Trophoblast cell (in vitro differentiated cells and primary cell): ENCODE results near the gene SNRPA1.

Experiments
- DNase-seq, 2 donors: peaks; one replicate each; pipeline ENCODE4 v3.0.0-alpha.2; 2016
- H2AFZ ChIP-seq: 2 replicates; pipeline ENCODE4 v1.6.1; 2013; ENCODE audit warnings: low read length, moderate library complexity, mild to moderate bottlenecking; ENCODE audit not compliant: insufficient read depth, poor library complexity
- H2AK5ac ChIP-seq: 2 replicates; pipeline ENCODE4 v1.6.1; 2013; ENCODE audit warnings: mild to moderate bottlenecking, low read length
- H2BK120ac ChIP-seq: 2 replicates; pipeline ENCODE4 v1.6.1; 2013; ENCODE audit warnings: low read length, mild to moderate bottlenecking, moderate library complexity; ENCODE audit not compliant: insufficient read depth, poor library complexity
- H2BK12ac ChIP-seq: 2 replicates; pipeline ENCODE4 v1.6.1; 2013; ENCODE audit warnings: mild to moderate bottlenecking, low read length, moderate library complexity
- H2BK5ac ChIP-seq: 2 replicates; pipeline ENCODE4 v1.6.1; 2013; ENCODE audit warnings: low read length, low read depth, moderate library complexity, mild to moderate bottlenecking; ENCODE audit not compliant: poor library complexity
- H3K14ac ChIP-seq: 2 replicates; pipeline ENCODE4 v1.6.1; 2013; ENCODE audit warnings: mild to moderate bottlenecking, low read length
- H3K18ac ChIP-seq: 2 replicates; pipeline ENCODE4 v1.6.1; 2013; ENCODE audit warnings: mild to moderate bottlenecking, low read length
- H3K23ac ChIP-seq: 2 replicates; pipeline ENCODE4 v1.6.1; 2013; ENCODE audit warnings: low read length
- H3K27ac ChIP-seq: 2 replicates; pipeline ENCODE4 v1.5.1; 2013; ENCODE audit warnings: low read depth, mild to moderate bottlenecking, inconsistent platforms, low read length, moderate library complexity
- H3K27me3 ChIP-seq: 2 replicates; pipeline ENCODE4 v1.6.1; 2013; ENCODE audit warnings: inconsistent platforms, mild to moderate bottlenecking, low read length, moderate library complexity; ENCODE audit not compliant: insufficient read depth
- H3K36me3 ChIP-seq, 2 experiments: 1 replicate in 1 of 2; 2 replicates in 1 of 2; pipeline ENCODE4 v1.6.1; 2013; ENCODE audit warnings: low read length in 2 of 2, mild to moderate bottlenecking in 2 of 2, moderate library complexity in 1 of 2; ENCODE audit not compliant: insufficient read depth in 2 of 2, control insufficient read depth in 1 of 2
- H3K4ac ChIP-seq: 2 replicates; pipeline ENCODE4 v1.6.1; 2013; ENCODE audit warnings: low read depth, mild to moderate bottlenecking, low read length, moderate library complexity
- H3K4me1 ChIP-seq, 2 experiments: 1 replicate in 1 of 2; 2 replicates in 1 of 2; pipeline ENCODE4 v1.6.1; 2013; ENCODE audit warnings: low read length in 2 of 2, mild to moderate bottlenecking in 2 of 2, moderate library complexity in 1 of 2; ENCODE audit not compliant: insufficient read depth in 2 of 2, control insufficient read depth in 1 of 2
- H3K4me2 ChIP-seq: 2 replicates; pipeline ENCODE4 v1.6.1; 2013; ENCODE audit warnings: inconsistent platforms, mild to moderate bottlenecking, low read length, moderate library complexity
- H3K4me3 ChIP-seq: 2 replicates; pipeline ENCODE4 v1.5.1; 2013; ENCODE audit warnings: mild to moderate bottlenecking, low read depth, low read length, inconsistent platforms
- H3K79me1 ChIP-seq: one replicate; pipeline ENCODE4 v1.6.1; 2013; ENCODE audit warnings: low read length
- H3K79me2 ChIP-seq: 2 replicates; pipeline ENCODE4 v1.6.1; 2013; ENCODE audit warnings: low read length, mild to moderate bottlenecking; ENCODE audit not compliant: control insufficient read depth, insufficient read depth, poor library complexity
- H3K9ac ChIP-seq: 2 replicates; pipeline ENCODE4 v1.6.1; 2013; ENCODE audit warnings: mild to moderate bottlenecking, low read length
- H3K9me3 ChIP-seq: 2 replicates; pipeline ENCODE4 v1.6.1; 2013; ENCODE audit warnings: low read depth, mild to moderate bottlenecking, control low read depth, inconsistent platforms, low read length; ENCODE audit not compliant: insufficient read depth
- H4K12ac ChIP-seq: 2 replicates; pipeline ENCODE4 v1.6.1; 2013; ENCODE audit warnings: low read depth, mild to moderate bottlenecking, low read length, moderate library complexity
- H4K8ac ChIP-seq: 2 replicates; pipeline ENCODE4 v1.6.1; 2013; ENCODE audit warnings: low read depth, mild to moderate bottlenecking, low read length, moderate library complexity
- H4K91ac ChIP-seq: one replicate; pipeline ENCODE4 v1.6.1; 2013; ENCODE audit warnings: low read depth, mild to moderate bottlenecking, low read length, moderate library complexity
- WGBS: extraction: QIAGEN DNeasy Blood & Tissue Kit; methylation state at CpG from one replicate; pipeline ENCODE4 v1.1.7; 2013; ENCODE audit warnings: missing lambda C conversion rate; ENCODE audit not compliant: insufficient read length, insufficient coverage; ENCODE audit errors: extremely low coverage; 5-methylcytosine and 5-hydroxymethylcytosine counted together

Gene SNRPA1

DNA sequence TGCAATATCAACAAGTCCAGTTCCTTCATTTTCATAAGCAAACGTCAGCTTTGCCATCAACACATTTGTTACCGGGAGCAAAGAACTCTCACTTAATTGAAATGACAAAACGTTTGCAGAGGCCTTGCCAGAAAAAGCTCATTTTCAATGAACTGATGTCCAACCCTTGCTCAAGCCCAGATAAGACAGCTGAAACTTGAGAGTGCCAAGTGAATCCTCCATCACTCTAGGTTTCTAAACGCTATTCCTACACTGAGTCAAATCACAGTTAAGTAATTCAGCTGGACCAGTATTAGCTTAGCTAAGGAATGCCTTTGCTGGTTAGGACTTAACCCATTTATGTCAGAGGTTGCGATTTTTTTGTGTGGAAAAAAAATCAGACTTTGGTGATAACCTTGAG is 54.7 kb downstream of the SNRPA1 start:
- no peak overlapping the region for H2AFZ ChIP-seq
- no peak for DNase-seq
- H2BK5ac ChIP-seq = no peak overlapping the region
- no peaks in the 10 kb centered on the region for H3K4me1 ChIP-seq
- H3K23ac ChIP-seq = no peak overlapping the region
- H3K36me3 ChIP-seq = peaks cover 5% of the 10 kb centered on the region in 2 experiments
- H3K27ac ChIP-seq = no peak overlapping the region
- no peak overlapping the region for H3K14ac ChIP-seq
- H4K12ac ChIP-seq = no peak overlapping the region
- WGBS = no CpG with 5 or more reads among the region's 5 CpGs
- H3K4me3 ChIP-seq = no peak overlapping the region
- peak overlapping the region; percentile 60 for H3K4ac ChIP-seq
- H3K9me3 ChIP-seq = no peaks in the 10 kb centered on the region
- H3K27me3 ChIP-seq = no peaks in the 10 kb centered on the region
- H2BK120ac ChIP-seq = no peak overlapping the region
- no peak overlapping the region for H3K18ac ChIP-seq
- no peak overlapping the region for H3K4me2 ChIP-seq
- no peak overlapping the region for H4K8ac ChIP-seq
- H3K9ac ChIP-seq = no peak overlapping the region
- H3K79me2 ChIP-seq = peaks cover 8% of the 10 kb centered on the region
- no peaks in the 10 kb centered on the region for H3K79me1 ChIP-seq
- H4K91ac ChIP-seq = no peak overlapping the region
- no peak overlapping the region for H2AK5ac ChIP-seq
- H2BK12ac ChIP-seq = no peak overlapping the region

DNA sequence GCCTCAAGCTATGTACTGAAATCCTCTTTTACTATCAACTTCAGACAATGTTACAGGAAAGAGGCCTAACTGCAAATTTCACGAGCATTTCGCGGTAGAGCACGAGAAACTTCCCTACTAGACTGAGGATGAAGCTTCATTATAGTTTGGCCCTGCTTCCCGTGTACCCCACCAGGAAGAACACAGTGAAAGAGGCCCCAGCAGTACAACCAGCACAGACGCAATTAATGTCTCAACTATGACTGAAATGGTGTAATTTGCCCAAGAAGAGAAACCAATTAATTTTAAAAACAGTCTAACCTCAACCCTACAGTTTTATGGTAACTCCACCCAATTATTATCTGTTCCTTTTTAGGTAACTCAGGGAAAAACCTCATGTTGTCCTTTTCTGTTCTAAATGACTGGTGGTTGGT is 55.3 kb downstream of the SNRPA1 start:
- no peak overlapping the region for H2BK120ac ChIP-seq
- peaks cover 10% of the 10 kb centered on the region in 2 experiments for H3K36me3 ChIP-seq
- WGBS = no CpG with 5 or more reads among the region's 6 CpGs
- H3K4ac ChIP-seq = peak overlapping the region; percentile 72
- no peak overlapping the region for H3K23ac ChIP-seq
- no peak overlapping the region for H4K91ac ChIP-seq
- H3K4me2 ChIP-seq = no peak overlapping the region
- no peak for DNase-seq
- H3K4me1 ChIP-seq = no peaks in the 10 kb centered on the region
- no peak overlapping the region for H2BK5ac ChIP-seq
- no peaks in the 10 kb centered on the region for H3K27me3 ChIP-seq
- H3K18ac ChIP-seq = no peak overlapping the region
- H3K14ac ChIP-seq = no peak overlapping the region
- no peak overlapping the region for H2AFZ ChIP-seq
- H3K9me3 ChIP-seq = no peaks in the 10 kb centered on the region
- no peak overlapping the region for H3K4me3 ChIP-seq
- no peak overlapping the region for H4K12ac ChIP-seq
- no peak overlapping the region for H4K8ac ChIP-seq
- peaks cover 5% of the 10 kb centered on the region for H3K79me2 ChIP-seq
- no peak overlapping the region for H3K9ac ChIP-seq
- no peaks in the 10 kb centered on the region for H3K79me1 ChIP-seq
- no peak overlapping the region for H2BK12ac ChIP-seq
- H2AK5ac ChIP-seq = no peak overlapping the region
- no peak overlapping the region for H3K27ac ChIP-seq

DNA sequence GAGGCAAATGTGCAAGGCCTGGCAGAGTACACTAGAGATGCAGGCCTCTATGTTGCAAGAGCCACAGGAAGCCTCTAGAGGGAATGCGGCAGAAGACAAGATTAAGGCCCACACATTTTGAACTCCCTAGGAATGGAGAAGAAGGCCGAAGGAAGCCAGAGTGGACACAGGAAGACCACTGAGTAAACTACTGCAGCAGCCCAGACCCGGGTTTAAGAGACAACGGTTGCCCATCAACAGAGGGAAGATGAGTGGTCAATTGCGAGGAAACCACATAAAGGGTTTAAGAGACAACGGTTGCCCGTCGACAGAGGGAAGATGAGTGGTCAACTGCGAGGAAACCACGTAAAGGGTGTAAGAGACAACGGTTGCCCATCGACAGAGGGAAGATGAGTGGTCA is 57.8 kb downstream of the SNRPA1 start:
- no peak overlapping the region for H4K91ac ChIP-seq
- no peak overlapping the region for H3K9ac ChIP-seq
- no CpG with 5 or more reads among the region's 12 CpGs for WGBS
- H2AK5ac ChIP-seq = no peak overlapping the region
- peaks cover 10 to 14% of the 10 kb centered on the region in 2 experiments for H3K36me3 ChIP-seq
- H3K79me1 ChIP-seq = no peaks in the 10 kb centered on the region
- H3K4ac ChIP-seq = no peak overlapping the region
- H3K4me1 ChIP-seq = no peaks in the 10 kb centered on the region
- peaks cover 2% of the 10 kb centered on the region for H3K79me2 ChIP-seq
- H2BK120ac ChIP-seq = no peak overlapping the region
- H3K27me3 ChIP-seq = no peaks in the 10 kb centered on the region
- H4K8ac ChIP-seq = no peak overlapping the region
- no peak overlapping the region for H3K18ac ChIP-seq
- H3K4me2 ChIP-seq = no peak overlapping the region
- H3K9me3 ChIP-seq = no peaks in the 10 kb centered on the region
- H3K27ac ChIP-seq = no peak overlapping the region
- no peak overlapping the region for H3K4me3 ChIP-seq
- H2BK5ac ChIP-seq = no peak overlapping the region
- no peak overlapping the region for H2BK12ac ChIP-seq
- H4K12ac ChIP-seq = no peak overlapping the region
- no peak overlapping the region for H3K23ac ChIP-seq
- H3K14ac ChIP-seq = no peak overlapping the region
- no peak for DNase-seq
- H2AFZ ChIP-seq = no peak overlapping the region

DNA sequence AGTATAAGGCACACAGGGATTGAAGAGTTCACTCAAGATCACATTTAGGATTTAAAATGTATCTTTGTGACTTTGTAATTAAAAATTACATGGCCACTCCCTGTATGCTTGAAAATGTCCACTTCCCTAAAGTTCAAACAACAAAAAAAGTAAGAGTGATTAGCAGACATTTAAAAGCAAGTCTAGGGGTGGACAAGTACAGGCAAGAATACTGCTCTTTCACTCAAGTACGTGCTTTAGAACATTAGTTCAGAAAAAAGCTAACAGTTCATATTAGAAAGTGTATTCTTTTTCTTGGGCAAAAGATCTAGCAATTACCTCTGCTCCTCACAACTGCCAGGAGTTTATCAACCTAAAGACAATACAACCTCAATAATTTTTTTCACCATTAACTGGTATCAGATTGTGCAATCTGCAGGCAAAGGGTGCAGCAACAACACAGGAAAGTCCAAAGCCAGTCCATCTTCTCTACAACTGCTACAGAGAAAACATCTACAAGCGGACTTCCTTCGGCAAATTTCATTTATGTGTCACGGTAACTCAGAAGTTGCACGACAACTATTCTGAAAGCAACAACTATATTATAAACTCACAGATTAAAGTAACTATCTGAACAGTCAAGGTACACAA is 61.3 kb downstream of the SNRPA1 start:
- Histone ChIP-seq H3K9me3 (no peaks in the 10 kb centered on the region), H2AK5ac (no peak overlapping the region), H2BK120ac (no peak overlapping the region), H3K9ac (no peak overlapping the region), H3K27me3 (no peaks in the 10 kb centered on the region), H4K91ac (no peak overlapping the region), H3K36me3 (peaks cover 8 to 16% of the 10 kb centered on the region in 2 experiments), H3K18ac (no peak overlapping the region), H3K4ac (no peak overlapping the region), H3K14ac (no peak overlapping the region), H2BK12ac (no peak overlapping the region), H3K27ac (no peak overlapping the region), H4K12ac (no peak overlapping the region), H3K4me1 (no peaks in the 10 kb centered on the region), H4K8ac (no peak overlapping the region), H3K79me1 (no peaks in the 10 kb centered on the region), H3K4me2 (no peak overlapping the region), H2BK5ac (no peak overlapping the region), H2AFZ (no peak overlapping the region), H3K23ac (no peak overlapping the region), H3K4me3 (no peak overlapping the region), H3K79me2 (peaks cover 2% of the 10 kb centered on the region)
- WGBS = no CpG with 5 or more reads among the region's 5 CpGs
- no peak for DNase-seq
